Esophagus muscularis mucosa (tissue), 3 donors: ENCODE data around the gene ZFHX3.

ENCODE experiments used
- POLR2AphosphoS5 ChIP-seq, 2 donors: sonication (generic); formaldehyde crosslinking; IDR thresholded peaks; one replicate each; pipeline ENCODE4 v1.6.1; 2017; ENCODE audit warnings: antibody characterized with exemption in 2 of 2
- TF ChIP-seq, protein P1 (sequence below), 3 experiments: fragments of 200-600 bp in 2 of 3; fragments of 450-650 bp in 1 of 3; sonication (generic) in 2 of 3; IDR thresholded peaks; one replicate each; pipeline ENCODE4 v1.5.1; 2017 to 2019; ENCODE audit warnings: antibody characterized with exemption in 3 of 3, mild to moderate bottlenecking in 2 of 3, moderate library complexity in 1 of 3

DNA sequence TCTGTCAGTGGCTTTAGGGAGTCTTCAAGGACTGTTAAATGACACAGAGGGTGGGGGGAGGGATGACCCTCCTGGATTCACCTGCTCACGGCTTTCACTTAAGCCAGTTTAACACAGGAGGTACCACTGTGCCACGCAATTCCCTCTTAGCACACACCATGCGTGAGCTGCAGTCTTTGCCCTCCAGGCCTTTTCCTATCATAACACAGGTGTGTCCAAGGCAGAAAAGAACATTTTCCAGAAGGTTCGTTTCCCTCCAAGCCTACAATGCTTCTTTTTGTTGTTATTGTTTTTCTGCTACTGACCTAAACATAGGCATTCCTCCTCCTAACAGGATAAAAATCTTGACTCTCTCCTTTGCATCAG lies 1.1 kb downstream of the ZFHX3 start:
- TF ChIP-seq, protein P1, sequence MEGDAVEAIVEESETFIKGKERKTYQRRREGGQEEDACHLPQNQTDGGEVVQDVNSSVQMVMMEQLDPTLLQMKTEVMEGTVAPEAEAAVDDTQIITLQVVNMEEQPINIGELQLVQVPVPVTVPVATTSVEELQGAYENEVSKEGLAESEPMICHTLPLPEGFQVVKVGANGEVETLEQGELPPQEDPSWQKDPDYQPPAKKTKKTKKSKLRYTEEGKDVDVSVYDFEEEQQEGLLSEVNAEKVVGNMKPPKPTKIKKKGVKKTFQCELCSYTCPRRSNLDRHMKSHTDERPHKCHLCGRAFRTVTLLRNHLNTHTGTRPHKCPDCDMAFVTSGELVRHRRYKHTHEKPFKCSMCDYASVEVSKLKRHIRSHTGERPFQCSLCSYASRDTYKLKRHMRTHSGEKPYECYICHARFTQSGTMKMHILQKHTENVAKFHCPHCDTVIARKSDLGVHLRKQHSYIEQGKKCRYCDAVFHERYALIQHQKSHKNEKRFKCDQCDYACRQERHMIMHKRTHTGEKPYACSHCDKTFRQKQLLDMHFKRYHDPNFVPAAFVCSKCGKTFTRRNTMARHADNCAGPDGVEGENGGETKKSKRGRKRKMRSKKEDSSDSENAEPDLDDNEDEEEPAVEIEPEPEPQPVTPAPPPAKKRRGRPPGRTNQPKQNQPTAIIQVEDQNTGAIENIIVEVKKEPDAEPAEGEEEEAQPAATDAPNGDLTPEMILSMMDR (IDR thresholded peaks at IDR 0.05): no peak
- TF ChIP-seq POLR2AphosphoS5 (IDR thresholded peaks at IDR 0.05): no peak
